GM19328 (cell line): ENCODE measurements around the gene BUD13.
"Not testable (repeated sequence)": the region's sequence is repeated elsewhere in the genome, so short reads cannot be mapped to it uniquely, and the experiment has no call there.

ENCODE experiments used
- ATAC-seq: cut with Tn5 transposase; IDR thresholded peaks from one replicate; pipeline ENCODE4 v1.9.1; 2021; ENCODE audit warnings: mild to moderate bottlenecking, moderate library complexity; ENCODE audit not compliant: unreplicated experiment

The BUD13 gene

DNA sequence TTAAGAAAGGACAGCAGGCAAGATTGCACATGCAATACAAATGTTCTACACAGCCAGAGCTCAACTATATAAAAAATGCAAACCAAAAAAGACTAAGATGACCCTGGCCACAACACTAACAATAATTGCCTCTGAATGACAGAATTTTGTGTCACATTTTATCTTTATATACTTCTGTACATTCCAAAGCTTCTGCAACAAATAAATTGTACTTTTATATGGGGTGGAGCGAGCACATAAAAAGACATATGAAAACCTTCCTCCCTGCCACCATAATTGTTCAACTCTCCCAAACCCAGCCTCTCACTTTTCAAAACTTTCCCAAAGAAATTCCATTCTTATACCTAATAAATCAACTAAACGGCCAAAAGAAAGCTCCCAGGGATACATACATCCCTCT, 10.7 kb downstream of the BUD13 start:
- no peak for ATAC-seq

DNA sequence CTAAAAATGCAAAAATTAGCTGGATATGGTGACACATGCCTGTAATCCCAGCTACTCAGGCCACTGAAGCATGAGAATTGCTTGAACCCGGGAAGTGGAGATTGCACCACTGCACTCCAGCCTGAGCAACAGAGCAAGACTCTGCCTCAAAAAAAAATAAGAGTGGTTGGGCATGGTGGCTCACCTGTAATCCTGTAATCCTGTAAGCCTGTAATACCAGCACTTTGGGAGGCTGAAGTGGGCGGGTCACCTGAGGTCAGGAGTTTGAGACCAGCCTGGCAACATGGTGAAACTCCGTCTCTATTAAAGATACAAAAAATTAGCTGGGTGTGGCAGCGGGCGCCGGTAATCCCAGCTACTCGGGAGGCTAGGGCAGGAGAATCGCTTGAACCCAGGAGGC, 16.7 kb downstream of the BUD13 start:
- ATAC-seq = not testable (repeated sequence)

GRCh38 chr11:116750070-116750718, 22.6 kb downstream of the BUD13 start:
- ATAC-seq = no peak

GRCh38 chr11:116742104-116742503, 30.7 kb downstream of the BUD13 start:
- no peak for ATAC-seq

- ATAC-seq = no peak
Measured at GRCh38 chr11:116740741-116741140, 32.0 kb downstream of the BUD13 start.

GRCh38 chr11:116738975-116739374, 33.8 kb downstream of the BUD13 start:
- no peak for ATAC-seq

DNA sequence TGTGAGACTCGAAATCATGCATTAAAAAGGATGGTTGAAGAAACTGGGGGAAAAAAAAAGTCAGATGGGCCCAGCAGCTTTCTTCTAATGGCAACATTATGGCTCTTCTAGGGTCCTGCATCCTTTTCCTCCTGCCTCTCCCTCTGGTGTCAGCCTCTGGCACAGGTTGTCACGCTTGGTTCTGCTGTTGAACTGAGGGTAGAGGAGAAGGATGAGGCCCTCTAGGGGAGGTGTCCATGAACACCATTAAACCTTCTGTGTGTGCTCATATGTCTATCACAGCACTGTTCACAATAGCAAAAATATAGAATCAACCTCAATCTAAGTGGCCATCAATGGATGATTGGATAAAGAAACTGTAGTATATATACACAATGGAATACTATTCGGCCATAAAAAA, 36.0 kb downstream of the BUD13 start:
- no peak for ATAC-seq

- ATAC-seq = no peak
Measured at GRCh38 chr11:116733969-116734508, 38.7 kb downstream of the BUD13 start.

- peak; percentile 17 for ATAC-seq
Measured at GRCh38 chr11:116733043-116733755, 39.6 kb downstream of the BUD13 start.

DNA sequence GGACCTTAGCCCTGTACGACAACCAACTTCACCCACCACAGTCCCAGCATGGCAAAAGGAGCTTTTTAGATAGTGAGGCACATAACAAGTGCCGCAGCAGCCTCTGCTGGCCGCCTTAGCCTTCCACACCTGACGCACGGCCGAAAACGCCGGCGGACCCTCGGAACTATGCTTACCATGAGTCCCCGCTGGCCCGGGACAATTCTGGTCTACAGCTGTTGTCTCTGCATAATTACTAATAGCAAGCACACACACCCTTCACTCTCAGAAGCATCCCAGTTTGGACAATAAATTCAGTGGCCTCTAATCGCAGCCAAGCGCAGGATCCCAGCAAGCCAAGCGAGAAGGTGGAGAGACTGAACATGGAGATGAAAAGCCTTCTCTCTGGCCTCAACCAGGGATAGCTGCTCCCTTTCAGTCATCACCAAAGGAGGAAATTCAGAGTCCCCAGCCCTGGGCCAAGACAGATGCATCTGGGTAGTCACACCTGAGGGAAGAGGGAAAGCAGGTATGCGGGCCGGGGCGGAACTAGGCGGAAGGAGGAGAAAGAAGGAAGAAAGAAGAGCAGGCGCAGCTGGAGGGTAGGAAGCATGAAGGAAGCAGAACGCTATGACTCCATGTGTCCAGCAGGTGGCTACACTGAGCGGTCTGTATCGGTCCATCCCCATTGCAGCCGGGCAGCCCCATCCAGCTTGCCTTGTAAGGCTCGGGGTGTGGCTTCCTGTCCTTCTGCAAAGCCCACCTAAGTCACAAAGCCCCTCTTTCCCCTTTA, 40.3 kb downstream of the BUD13 start:
- ATAC-seq = peak; percentile 70

DNA sequence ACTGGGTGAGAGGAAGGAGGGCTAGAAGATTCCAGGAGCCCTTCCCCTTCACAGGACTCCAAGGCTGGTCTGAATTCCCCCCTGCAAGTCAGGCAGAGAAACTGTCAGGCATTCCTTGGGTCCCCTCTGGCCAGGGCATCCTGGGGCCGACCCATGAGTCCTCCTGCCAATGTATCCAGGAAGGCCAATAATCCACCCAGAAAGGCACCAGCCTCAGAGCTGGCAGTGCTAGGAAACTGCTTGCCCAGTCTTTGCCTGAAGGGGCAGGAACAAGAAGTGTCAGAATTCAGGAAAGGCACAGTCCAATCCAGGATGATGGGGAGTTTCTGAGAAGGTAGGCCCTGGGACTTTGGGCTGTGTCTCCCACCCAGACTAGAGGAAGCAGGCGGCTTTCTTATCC, 41.0 kb downstream of the BUD13 start:
- ATAC-seq = no peak

- ATAC-seq = no peak
Measured at GRCh38 chr11:116731097-116731761, 41.6 kb downstream of the BUD13 start.

DNA sequence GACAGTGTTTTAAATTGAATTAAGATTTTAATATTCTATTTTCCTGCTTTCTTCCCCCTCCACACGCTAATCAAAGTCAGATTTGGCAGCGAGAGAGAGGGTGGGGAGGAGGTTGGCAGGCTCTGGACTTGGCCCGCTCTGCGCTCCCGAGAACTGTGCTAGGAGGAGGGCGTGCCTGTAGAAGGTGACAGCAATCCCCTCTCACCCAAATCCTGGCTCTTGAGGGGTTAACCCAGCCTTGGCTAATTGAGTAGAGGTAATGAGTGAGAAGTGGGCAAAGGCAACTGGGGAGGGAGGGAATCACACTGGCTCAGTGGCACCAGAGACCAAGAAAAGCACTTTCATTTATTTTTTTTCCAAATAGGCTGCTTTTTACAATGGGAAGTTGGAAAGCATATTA, 42.2 kb downstream of the BUD13 start:
- no peak for ATAC-seq

- ATAC-seq = no peak
Measured at GRCh38 chr11:116730241-116730561, 42.6 kb downstream of the BUD13 start.

GRCh38 chr11:116729501-116730240, 43.1 kb downstream of the BUD13 start:
- no peak for ATAC-seq

- no peak for ATAC-seq
Measured at GRCh38 chr11:116727990-116728389, 44.8 kb downstream of the BUD13 start.

GRCh38 chr11:116725434-116726221, 47.2 kb downstream of the BUD13 start:
- ATAC-seq = no peak

- no peak for ATAC-seq
Measured at GRCh38 chr11:116724813-116725212, 48.0 kb downstream of the BUD13 start.

DNA sequence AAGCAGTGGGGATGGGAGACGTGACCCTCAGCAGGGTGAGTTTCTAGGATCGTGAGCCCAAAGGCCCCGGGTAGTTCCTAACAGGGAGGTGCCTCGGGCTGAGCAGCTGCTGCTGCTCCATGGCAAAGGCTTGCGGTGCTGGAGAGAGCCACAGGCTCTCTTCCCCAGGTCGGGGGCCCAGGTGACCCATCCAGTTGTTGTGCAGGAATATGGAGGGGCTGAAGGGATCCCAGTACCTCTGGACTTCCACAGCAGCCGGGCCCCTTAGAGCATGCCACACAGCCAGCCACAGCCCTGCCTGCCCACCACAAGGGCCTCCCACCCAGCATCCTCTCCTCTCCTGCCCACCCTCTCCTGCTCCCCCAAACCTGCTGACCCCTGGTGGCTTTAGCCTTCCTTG, 49.3 kb downstream of the BUD13 start:
- ATAC-seq = no peak

GRCh38 chr11:116721988-116722387, 50.8 kb downstream of the BUD13 start:
- ATAC-seq = no peak
